NCI-H345 treated with DMSO at 0.1 percent for 48 hours (cell line): ENCODE results near the gene PIGV.

ENCODE experiments used
- DNase-seq: peaks from one replicate; lab custom pipeline; 2025; ENCODE audit not compliant: unreplicated experiment; lab: John Stamatoyannopoulos, UW

PIGV gene

GRCh38 chr1:26772687-26773086 lies 15.1 kb upstream of the PIGV start:
- no peak for DNase-seq

- no peak for DNase-seq
Measured at GRCh38 chr1:26774462-26774861, 13.3 kb upstream of the PIGV start.

- no peak for DNase-seq
Measured at GRCh38 chr1:26775666-26776065, 12.1 kb upstream of the PIGV start.

GRCh38 chr1:26779098-26779668 lies 8.6 kb upstream of the PIGV start:
- no peak for DNase-seq

- no peak for DNase-seq
Measured at GRCh38 chr1:26780344-26780957, 7.3 kb upstream of the PIGV start.

- DNase-seq = no peak
Measured at GRCh38 chr1:26781206-26781825, 6.4 kb upstream of the PIGV start.

GRCh38 chr1:26782521-26783212 lies 5.1 kb upstream of the PIGV start:
- DNase-seq = no peak

GRCh38 chr1:26783646-26784022 lies 4.1 kb upstream of the PIGV start:
- no peak for DNase-seq

- no peak for DNase-seq
Measured at GRCh38 chr1:26784023-26784871, 3.5 kb upstream of the PIGV start.

- DNase-seq = no peak
Measured at GRCh38 chr1:26784886-26785285, 2.9 kb upstream of the PIGV start.

GRCh38 chr1:26785611-26786436 lies 1.9 kb upstream of the PIGV start:
- DNase-seq = no peak

- no peak for DNase-seq
Measured at GRCh38 chr1:26786437-26787380, 1.0 kb upstream of the PIGV start.

GRCh38 chr1:26787381-26787705 lies 407 bp upstream of the PIGV start:
- no peak for DNase-seq

- DNase-seq = no peak
Measured at GRCh38 chr1:26788515-26788785, 700 bp downstream of the PIGV start.

GRCh38 chr1:26788836-26789611 lies 1.3 kb downstream of the PIGV start:
- DNase-seq = peak; percentile 83

GRCh38 chr1:26789612-26789865 lies 1.8 kb downstream of the PIGV start:
- no peak for DNase-seq

- DNase-seq = no peak
Measured at GRCh38 chr1:26789931-26790330, 2.2 kb downstream of the PIGV start.

GRCh38 chr1:26790551-26790953 lies 2.8 kb downstream of the PIGV start:
- no peak for DNase-seq

- no peak for DNase-seq
Measured at GRCh38 chr1:26791148-26791547, 3.4 kb downstream of the PIGV start.
